ENCODE data around the gene CSH2. TPM values are rescaled to one million over a fixed set of nuclear protein-coding genes. Genes with fewer than 3 reads are reported as not detected.

The CSH2 gene
- total and polyA plus RNA-seq, 2 of the 13 experiments (the other 11 are each of a cell fraction or from before 2014, with no cell fraction given), result not detected

DNA sequence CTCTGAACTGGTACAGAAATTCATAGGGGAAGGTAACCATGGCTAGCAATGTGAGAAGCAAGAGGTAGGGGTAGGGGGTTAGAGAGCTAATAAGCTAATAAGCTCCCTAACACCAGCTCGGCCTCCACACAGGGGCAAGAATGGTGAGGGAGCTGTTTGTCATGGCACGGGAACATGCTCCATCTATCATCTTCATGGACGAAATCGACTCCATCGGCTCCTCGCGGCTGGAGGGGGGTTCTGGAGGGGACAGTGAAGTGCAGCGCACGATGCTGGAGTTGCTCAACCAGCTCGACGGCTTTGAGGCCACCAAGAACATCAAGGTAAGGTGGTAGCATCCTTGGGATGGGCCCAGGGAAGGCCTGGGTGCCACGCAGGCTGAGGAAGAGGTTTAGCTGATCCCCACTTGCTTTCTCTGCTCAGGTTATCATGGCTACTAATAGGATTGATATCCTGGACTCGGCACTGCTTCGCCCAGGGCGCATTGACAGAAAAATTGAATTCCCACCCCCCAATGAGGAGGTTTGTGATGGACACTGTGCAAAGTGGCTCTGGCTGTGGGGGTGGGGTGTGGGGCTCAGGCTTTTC is 42.5 kb downstream of the CSH2 start:
- no TSS peak for BruUV-seq (replicated peaks)
- FAIRE-seq (no peak), ATAC-seq (no peak), DNase-seq (ENCODE audit: low spot score) (no peak)
- Histone ChIP-seq H3K9ac (ENCODE audit: insufficient read depth, low read depth, low read length) (no peak overlapping the region), H3K4me1 (ENCODE audit: insufficient read depth, low read length) (peaks cover 23% of the 10 kb centered on the region), H3K4me2 (ENCODE audit: low read depth, low read length) (no peak overlapping the region), H3K79me2 (ENCODE audit: insufficient read depth, low read length) (peaks cover 33% of the 10 kb centered on the region), H3K4me3 (replicated peaks in 1 of 3; ENCODE audit: insufficient read depth in 1 of 3, low read depth in 2 of 3, low read length in 3 of 3) (no peak overlapping the region), H3K36me3 (replicated peaks in 1 of 2; ENCODE audit: control insufficient read depth in 1 of 2, insufficient read depth in 2 of 2, low read length in 2 of 2) (peaks cover 51 to 70% of the 10 kb centered on the region in 2 experiments), H3K9me3 (ENCODE audit: low read length) (no peaks in the 10 kb centered on the region), H2AFZ (ENCODE audit: low read length) (no peak overlapping the region), H4K20me1 (ENCODE audit: insufficient read depth, low read length) (0 out of 2 replicates have a peak, but pooled peaks cover 2% of the 10 kb centered on the region), H3K27me3 (ENCODE audit: control insufficient read depth in 1 of 2, insufficient read depth in 2 of 2, low read length in 2 of 2) (no peaks in the 10 kb centered on the region; a peak in 1 of 5 replicates), H3K27ac (ENCODE audit: extremely low read length, insufficient read depth, low read length) (no peak overlapping the region)
- intact Hi-C loops (cut with micrococcal nuclease; ENCODE audit: unreplicated experiment) (no loop called here), in situ Hi-C loops (cut with HindIII; ENCODE audit: extremely low pct_ligation_motif_present, low pct_unique_long_range_greater_than_20kb) (no loop called here)
- TF ChIP-seq, protein P1, sequence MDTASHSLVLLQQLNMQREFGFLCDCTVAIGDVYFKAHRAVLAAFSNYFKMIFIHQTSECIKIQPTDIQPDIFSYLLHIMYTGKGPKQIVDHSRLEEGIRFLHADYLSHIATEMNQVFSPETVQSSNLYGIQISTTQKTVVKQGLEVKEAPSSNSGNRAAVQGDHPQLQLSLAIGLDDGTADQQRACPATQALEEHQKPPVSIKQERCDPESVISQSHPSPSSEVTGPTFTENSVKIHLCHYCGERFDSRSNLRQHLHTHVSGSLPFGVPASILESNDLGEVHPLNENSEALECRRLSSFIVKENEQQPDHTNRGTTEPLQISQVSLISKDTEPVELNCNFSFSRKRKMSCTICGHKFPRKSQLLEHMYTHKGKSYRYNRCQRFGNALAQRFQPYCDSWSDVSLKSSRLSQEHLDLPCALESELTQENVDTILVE (CRISPR knock-in tag; IDR thresholded peaks at IDR 0.05), result no peak
- TF ChIP-seq AGO2 (optimal IDR thresholded peaks at IDR 0.05; ENCODE audit: low read depth, low read length) (peak; percentile 53), SSRP1 (CRISPR knock-in tag; IDR thresholded peaks at IDR 0.05) (0 out of 2 replicates have a peak, but pooled peaks have one; percentile 3), PTBP1 (IDR thresholded peaks at IDR 0.05; ENCODE audit: low read depth, low read length, poor library complexity, severe bottlenecking) (no peak), RBFOX2 (IDR thresholded peaks at IDR 0.05; ENCODE audit: low read depth, low read length) (peak; percentile 56), ZNF776 (CRISPR knock-in tag; IDR thresholded peaks at IDR 0.05) (no peak), POLR2A (IDR thresholded peaks at IDR 0.05; ENCODE audit: insufficient read depth in 1 of 2, low read depth in 2 of 2, low read length in 2 of 2) (peak in 1 of 2 experiments; percentile 30; a peak in 1 of 4 replicates), AGO1 (IDR thresholded peaks at IDR 0.05; ENCODE audit: low read depth, low read length, poor library complexity, severe bottlenecking) (peak; percentile 25), ZNF205 (CRISPR knock-in tag; IDR thresholded peaks at IDR 0.05) (no peak)
- TF ChIP-seq, protein P2, sequence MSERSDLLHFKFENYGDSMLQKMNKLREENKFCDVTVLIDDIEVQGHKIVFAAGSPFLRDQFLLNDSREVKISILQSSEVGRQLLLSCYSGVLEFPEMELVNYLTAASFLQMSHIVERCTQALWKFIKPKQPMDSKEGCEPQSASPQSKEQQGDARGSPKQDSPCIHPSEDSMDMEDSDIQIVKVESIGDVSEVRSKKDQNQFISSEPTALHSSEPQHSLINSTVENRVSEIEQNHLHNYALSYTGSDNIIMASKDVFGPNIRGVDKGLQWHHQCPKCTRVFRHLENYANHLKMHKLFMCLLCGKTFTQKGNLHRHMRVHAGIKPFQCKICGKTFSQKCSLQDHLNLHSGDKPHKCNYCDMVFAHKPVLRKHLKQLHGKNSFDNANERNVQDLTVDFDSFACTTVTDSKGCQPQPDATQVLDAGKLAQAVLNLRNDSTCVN (CRISPR knock-in tag; IDR thresholded peaks at IDR 0.05; ENCODE audit: borderline replicate concordance), result no peak
- ChIA-PET CTCF (ENCODE audit: low intra/inter-chr PET ratio, low total read pairs) (no interaction called here), POLR2A (interaction anchor here (1.1 to 5.2 kb wide), 3 partner anchors 10 to 88 kb away, joined by 3 to 30 read pairs (median 13); partner anchors contain the start of genes CCDC47 and DDX42)
- WGBS (ENCODE audit: low lambda C conversion rate), result 94% methylated on average over 15 of the region's 15 CpGs
